HL-60 (cell line): ENCODE data around the gene PPFIBP2.
A peak's percentile ranks its signal among the peaks of the same experiment; 100 is the strongest.

Experiments used
- DNase-seq, 2 experiments: peaks; one replicate each; pipeline ENCODE4 v3.0.0-alpha.2; 2010 to 2020; ENCODE audit warnings: low read depth in 1 of 2, low spot score in 1 of 2
- H3K27ac ChIP-seq: fragments of 250-450 bp; sonication (Bioruptor Pico); replicated peaks from 2 replicates; pipeline ENCODE4 v1.5.1; 2020; ENCODE audit warnings: mild to moderate bottlenecking, moderate library complexity
- H3K27me3 ChIP-seq: fragments of 250-450 bp; sonication (Bioruptor Pico); 2 replicates; pipeline ENCODE4 v1.5.1; 2021; ENCODE audit warnings: mild to moderate bottlenecking, moderate library complexity; ENCODE audit not compliant: insufficient read depth, poor library complexity, severe bottlenecking
- H3K4me3 ChIP-seq: replicated peaks from 2 replicates; pipeline ENCODE4 v1.5.1; 2011; ENCODE audit warnings: mild to moderate bottlenecking, control low read depth, low read length; ENCODE audit not compliant: insufficient read depth
- GABPA ChIP-seq: IDR thresholded peaks from 2 replicates; pipeline ENCODE4 v1.6.1; 2012; ENCODE audit warnings: low read depth
- POLR2AphosphoS5 ChIP-seq: IDR thresholded peaks from 2 replicates; pipeline ENCODE4 v1.6.1; 2012; ENCODE audit warnings: low read depth
- SPI1 ChIP-seq: IDR thresholded peaks from 2 replicates; pipeline ENCODE4 v1.6.1; 2012; ENCODE audit warnings: low read depth, mild to moderate bottlenecking, borderline replicate concordance
- TF ChIP-seq, protein P1 (sequence below): IDR thresholded peaks from 2 replicates; pipeline ENCODE4 v1.6.1; 2012; ENCODE audit warnings: low read depth; ENCODE audit not compliant: insufficient replicate concordance
- TF ChIP-seq, protein P2 (sequence below): IDR thresholded peaks from one replicate; pipeline ENCODE4 v1.5.1; 2011; ENCODE audit warnings: low read length, control low read depth, inconsistent platforms; ENCODE audit not compliant: insufficient read depth

Gene PPFIBP2

DNA sequence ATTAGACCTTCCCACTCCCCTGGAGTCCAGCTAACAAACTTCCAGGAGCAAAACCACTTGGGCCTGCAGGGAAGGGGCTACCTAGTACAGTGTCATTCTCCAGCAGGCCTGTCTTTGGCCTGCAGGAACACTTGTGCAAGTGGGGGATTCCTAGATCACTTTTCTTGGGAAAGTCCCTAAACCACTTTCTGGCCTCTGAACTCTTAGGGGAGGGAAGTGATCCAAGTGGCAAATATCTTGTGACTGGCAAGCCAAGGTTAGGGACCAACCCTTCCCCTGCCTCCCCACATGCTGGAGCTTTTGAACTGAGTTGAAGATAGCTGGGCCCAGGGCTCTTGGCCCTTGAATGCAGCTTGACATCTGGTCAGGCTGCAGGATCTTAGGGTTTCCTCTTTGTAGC is 17.2 kb downstream of the PPFIBP2 start:
- H3K27me3 ChIP-seq, result no peaks in the 10 kb centered on the region
- H3K27ac ChIP-seq, result no peak overlapping the region
- no peak for TF ChIP-seq GABPA
- TF ChIP-seq, protein P1, sequence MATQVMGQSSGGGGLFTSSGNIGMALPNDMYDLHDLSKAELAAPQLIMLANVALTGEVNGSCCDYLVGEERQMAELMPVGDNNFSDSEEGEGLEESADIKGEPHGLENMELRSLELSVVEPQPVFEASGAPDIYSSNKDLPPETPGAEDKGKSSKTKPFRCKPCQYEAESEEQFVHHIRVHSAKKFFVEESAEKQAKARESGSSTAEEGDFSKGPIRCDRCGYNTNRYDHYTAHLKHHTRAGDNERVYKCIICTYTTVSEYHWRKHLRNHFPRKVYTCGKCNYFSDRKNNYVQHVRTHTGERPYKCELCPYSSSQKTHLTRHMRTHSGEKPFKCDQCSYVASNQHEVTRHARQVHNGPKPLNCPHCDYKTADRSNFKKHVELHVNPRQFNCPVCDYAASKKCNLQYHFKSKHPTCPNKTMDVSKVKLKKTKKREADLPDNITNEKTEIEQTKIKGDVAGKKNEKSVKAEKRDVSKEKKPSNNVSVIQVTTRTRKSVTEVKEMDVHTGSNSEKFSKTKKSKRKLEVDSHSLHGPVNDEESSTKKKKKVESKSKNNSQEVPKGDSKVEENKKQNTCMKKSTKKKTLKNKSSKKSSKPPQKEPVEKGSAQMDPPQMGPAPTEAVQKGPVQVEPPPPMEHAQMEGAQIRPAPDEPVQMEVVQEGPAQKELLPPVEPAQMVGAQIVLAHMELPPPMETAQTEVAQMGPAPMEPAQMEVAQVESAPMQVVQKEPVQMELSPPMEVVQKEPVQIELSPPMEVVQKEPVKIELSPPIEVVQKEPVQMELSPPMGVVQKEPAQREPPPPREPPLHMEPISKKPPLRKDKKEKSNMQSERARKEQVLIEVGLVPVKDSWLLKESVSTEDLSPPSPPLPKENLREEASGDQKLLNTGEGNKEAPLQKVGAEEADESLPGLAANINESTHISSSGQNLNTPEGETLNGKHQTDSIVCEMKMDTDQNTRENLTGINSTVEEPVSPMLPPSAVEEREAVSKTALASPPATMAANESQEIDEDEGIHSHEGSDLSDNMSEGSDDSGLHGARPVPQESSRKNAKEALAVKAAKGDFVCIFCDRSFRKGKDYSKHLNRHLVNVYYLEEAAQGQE, result no peak
- TF ChIP-seq, protein P2, sequence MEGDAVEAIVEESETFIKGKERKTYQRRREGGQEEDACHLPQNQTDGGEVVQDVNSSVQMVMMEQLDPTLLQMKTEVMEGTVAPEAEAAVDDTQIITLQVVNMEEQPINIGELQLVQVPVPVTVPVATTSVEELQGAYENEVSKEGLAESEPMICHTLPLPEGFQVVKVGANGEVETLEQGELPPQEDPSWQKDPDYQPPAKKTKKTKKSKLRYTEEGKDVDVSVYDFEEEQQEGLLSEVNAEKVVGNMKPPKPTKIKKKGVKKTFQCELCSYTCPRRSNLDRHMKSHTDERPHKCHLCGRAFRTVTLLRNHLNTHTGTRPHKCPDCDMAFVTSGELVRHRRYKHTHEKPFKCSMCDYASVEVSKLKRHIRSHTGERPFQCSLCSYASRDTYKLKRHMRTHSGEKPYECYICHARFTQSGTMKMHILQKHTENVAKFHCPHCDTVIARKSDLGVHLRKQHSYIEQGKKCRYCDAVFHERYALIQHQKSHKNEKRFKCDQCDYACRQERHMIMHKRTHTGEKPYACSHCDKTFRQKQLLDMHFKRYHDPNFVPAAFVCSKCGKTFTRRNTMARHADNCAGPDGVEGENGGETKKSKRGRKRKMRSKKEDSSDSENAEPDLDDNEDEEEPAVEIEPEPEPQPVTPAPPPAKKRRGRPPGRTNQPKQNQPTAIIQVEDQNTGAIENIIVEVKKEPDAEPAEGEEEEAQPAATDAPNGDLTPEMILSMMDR, result no peak
- no peak for TF ChIP-seq SPI1
- no peak for TF ChIP-seq POLR2AphosphoS5
- no peak overlapping the region for H3K4me3 ChIP-seq
- no peak for DNase-seq

DNA sequence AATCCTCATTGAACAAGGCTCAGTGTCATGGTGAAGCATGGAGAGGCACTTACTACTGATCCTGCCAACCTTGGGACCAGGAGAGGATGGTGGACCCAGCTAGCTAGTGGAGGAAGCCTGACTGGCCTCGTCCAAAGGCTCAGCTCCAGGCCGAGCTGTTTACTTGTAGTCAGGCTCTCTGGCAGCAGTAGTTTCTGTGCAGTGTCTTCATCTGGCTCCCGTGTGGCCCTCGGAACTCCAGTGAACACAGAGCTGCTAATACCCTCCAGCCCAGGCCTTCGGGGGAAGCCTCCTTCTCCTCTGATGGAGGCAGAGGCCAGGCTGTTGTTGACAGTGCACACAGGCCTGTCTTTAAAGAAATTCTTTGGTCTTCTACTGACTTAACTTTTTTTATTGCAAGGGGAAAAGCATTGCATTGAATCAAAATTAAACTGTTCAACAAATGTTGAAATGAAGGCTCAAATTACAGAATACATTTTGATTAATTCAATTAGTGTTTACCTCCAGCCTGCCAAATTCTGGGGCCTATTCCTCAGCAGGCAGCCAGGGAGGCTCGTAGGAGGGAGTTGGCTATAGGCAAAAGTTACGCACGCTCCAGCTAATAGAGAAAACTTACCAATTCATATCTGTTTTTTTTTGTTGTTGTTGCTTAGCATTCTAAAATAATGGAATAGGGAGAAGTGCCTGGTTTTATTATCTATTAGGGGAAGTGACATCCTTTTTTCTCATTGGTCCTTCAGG is 18.8 kb downstream of the PPFIBP2 start:
- no peak for DNase-seq
- no peak for TF ChIP-seq GABPA
- no peak overlapping the region for H3K27ac ChIP-seq
- H3K27me3 ChIP-seq, result peaks cover 2% of the 10 kb centered on the region
- H3K4me3 ChIP-seq, result no peak overlapping the region

DNA sequence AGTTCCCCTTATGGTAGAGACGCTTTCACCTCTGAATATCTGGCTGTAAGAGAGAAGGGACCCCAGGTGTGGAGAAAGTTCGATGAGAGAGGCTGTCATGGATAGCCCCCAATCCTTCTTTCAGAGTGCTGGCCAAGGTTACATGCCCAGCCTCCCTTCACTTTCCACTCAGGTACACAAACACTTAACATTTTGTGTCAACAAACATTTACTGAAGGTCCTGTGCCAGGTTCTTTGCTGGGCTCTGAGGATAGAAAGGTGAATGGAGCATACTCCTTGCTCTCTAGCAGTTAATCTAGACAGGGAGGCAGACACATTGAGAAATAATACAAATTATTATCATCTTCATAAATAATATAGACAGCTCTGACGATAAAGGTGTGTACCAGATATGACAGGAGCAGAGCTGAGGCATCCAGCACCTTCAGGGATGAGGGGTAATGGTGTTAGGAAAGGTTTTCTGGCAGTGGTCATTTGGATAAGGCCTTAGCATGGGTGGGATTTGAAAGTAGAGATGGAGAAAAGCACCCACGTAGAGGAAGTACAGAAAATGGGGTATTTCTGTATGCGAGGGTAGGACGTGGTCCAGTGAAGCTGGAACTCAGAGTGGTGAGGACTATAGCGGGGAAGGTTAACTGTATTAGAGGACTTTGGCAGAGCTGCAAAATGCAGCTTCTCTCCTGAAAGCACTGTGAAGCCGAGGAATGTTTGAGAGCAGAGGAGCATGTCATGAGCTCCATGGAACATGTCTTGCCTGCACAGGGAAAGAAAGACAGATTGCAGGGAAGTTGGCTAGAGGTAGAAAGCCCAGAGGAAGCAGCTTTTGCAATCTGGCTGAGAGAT is 19.6 kb downstream of the PPFIBP2 start:
- Histone ChIP-seq H3K27me3 (peaks cover 2% of the 10 kb centered on the region), H3K27ac (no peak overlapping the region), H3K4me3 (no peak overlapping the region)
- TF ChIP-seq, protein P1, result no peak
- TF ChIP-seq POLR2AphosphoS5, result no peak
- no peak for TF ChIP-seq GABPA
- TF ChIP-seq, protein P2, result no peak
- no peak for TF ChIP-seq SPI1
- DNase-seq, result no peak

DNA sequence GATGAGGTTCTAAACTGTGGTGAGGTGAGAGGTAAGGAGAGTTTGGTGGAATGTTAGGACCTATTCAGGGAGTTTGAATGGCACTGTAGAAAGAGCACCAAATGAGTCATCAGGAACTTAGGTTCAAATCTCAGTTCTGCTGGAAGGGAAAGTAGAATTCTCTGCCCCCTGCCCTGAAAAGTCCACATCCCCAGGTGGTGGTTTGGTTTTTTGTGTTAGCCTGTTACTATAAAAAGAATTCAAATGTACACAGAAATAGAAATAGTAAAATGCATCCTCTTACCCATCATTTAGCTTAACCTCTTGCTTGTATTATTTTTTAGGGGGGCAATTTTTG is 20.2 kb downstream of the PPFIBP2 start:
- no peak for TF ChIP-seq GABPA
- no peak overlapping the region for H3K27ac ChIP-seq
- H3K27me3 ChIP-seq, result peaks cover 2% of the 10 kb centered on the region
- H3K4me3 ChIP-seq, result no peak overlapping the region
- no peak for DNase-seq

DNA sequence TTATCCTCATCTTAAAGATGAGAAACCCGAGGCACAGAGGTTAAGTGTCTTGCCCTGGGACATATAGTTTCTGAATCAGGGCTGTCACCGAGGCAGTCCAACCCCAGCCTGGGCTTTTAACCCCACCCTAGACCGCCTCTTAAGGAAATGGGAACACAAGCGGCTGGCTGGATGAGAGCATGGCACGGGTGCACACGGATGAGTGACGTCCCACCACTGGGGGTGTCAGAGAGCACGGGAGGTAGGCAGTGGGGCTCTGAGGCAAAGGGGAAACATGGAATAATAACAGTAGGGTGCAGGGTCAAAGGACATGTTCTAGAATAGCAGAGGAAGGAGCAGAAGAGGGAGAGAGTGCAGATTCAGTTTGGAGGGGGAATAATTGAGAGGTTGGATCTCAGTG is 22.3 kb downstream of the PPFIBP2 start:
- Histone ChIP-seq H3K27ac (no peak overlapping the region), H3K27me3 (peaks cover 2% of the 10 kb centered on the region), H3K4me3 (no peak overlapping the region)
- TF ChIP-seq, protein P2, result peak; percentile 21
- TF ChIP-seq SPI1, result no peak
- peak in 1 of 2 experiments; percentile 10 for DNase-seq
